ENCODE results near the gene GLG1. TPM values are rescaled to one million over a fixed set of nuclear protein-coding genes. Genes with fewer than 3 reads are reported as not detected.
A peak's percentile ranks its signal among the peaks of the same experiment; 100 is the strongest.
"Not testable (repeated sequence)": the region's sequence is repeated elsewhere in the genome, so short reads cannot be mapped to it uniquely, and the experiment has no call there.

Gene GLG1
- total RNA-seq, 1 experiment from 2014 or later: 99.1 TPM

- H3K27ac Mint-ChIP-seq (ENCODE audit: low read depth, unreplicated experiment); BruUV-seq (replicated peaks); DNase-seq (ENCODE audit: unreplicated experiment); H3K4me1 Mint-ChIP-seq (ENCODE audit: insufficient read depth, unreplicated experiment); intact Hi-C loops (cut with micrococcal nuclease); H3K4me3 Mint-ChIP-seq (ENCODE audit: unreplicated experiment); H3K27me3 Mint-ChIP-seq (ENCODE audit: insufficient read depth, unreplicated experiment); H3K36me3 Mint-ChIP-seq (ENCODE audit: insufficient read depth, unreplicated experiment); POLR2A ChIA-PET; H3K9me3 Mint-ChIP-seq (ENCODE audit: unreplicated experiment); CTCF ChIA-PET: not testable (repeated sequence)
Observed at GRCh38 chr16:74538801-74539200, 68.1 kb downstream of the GLG1 start.

DNA sequence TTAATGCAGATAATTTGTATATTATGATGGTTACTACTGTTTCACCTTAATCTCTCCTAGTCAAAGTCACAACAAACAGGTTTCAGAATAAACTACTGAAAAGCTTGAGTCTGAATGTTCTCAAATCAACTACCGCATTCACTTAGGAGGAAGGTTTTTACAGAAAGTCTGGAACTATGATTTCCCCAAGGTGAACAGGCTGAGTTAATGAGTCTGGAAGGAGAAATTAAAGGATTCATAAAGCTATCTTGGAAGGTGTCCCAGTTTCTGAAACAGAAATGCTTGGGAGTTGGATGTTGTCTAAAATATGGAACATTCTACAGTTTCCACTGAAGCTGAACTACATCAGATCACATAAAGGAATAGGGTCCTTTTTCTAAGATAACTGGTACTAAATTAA is 69.2 kb downstream of the GLG1 start:
- H3K27ac Mint-ChIP-seq (ENCODE audit: low read depth, unreplicated experiment); intact Hi-C loops (cut with micrococcal nuclease); H3K4me3 Mint-ChIP-seq (ENCODE audit: unreplicated experiment); H3K36me3 Mint-ChIP-seq (ENCODE audit: insufficient read depth, unreplicated experiment); CTCF ChIA-PET; H3K27me3 Mint-ChIP-seq (ENCODE audit: insufficient read depth, unreplicated experiment); DNase-seq (ENCODE audit: unreplicated experiment); H3K4me1 Mint-ChIP-seq (ENCODE audit: insufficient read depth, unreplicated experiment); H3K9me3 Mint-ChIP-seq (ENCODE audit: unreplicated experiment); BruUV-seq (replicated peaks); POLR2A ChIA-PET: not testable (repeated sequence)

GRCh38 chr16:74534650-74535049 is 72.3 kb downstream of the GLG1 start:
- H3K4me1 Mint-ChIP-seq (ENCODE audit: insufficient read depth, unreplicated experiment); DNase-seq (ENCODE audit: unreplicated experiment); H3K27me3 Mint-ChIP-seq (ENCODE audit: insufficient read depth, unreplicated experiment); CTCF ChIA-PET; POLR2A ChIA-PET; H3K36me3 Mint-ChIP-seq (ENCODE audit: insufficient read depth, unreplicated experiment); BruUV-seq (replicated peaks); H3K27ac Mint-ChIP-seq (ENCODE audit: low read depth, unreplicated experiment); H3K9me3 Mint-ChIP-seq (ENCODE audit: unreplicated experiment); H3K4me3 Mint-ChIP-seq (ENCODE audit: unreplicated experiment); intact Hi-C loops (cut with micrococcal nuclease): not testable (repeated sequence)

DNA sequence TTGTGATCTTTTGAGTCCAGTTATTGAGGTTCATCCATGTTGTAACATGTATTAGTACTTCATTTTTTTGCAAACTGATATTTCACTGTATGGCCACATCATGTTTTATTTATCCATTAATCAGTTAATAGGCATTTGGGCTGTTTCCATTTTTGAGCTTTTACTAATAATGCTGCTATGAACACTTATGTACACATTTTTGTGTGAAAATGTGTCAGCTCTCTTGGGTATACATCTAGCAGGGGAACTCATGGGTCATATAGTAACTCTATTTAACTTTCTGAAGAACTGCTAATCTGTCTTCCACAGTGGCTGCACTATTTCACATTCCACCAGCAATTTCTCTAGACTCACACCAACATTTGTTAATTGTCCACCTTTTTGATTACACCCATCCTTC is 82.0 kb downstream of the GLG1 start:
- Mint-ChIP-seq H3K4me3 (ENCODE audit: unreplicated experiment) (no peak overlapping the region), H3K27me3 (ENCODE audit: insufficient read depth, unreplicated experiment) (no peaks in the 10 kb centered on the region), H3K27ac (ENCODE audit: low read depth, unreplicated experiment) (peak overlapping the region; percentile 47), H3K4me1 (ENCODE audit: insufficient read depth, unreplicated experiment) (no peaks in the 10 kb centered on the region), H3K9me3 (ENCODE audit: unreplicated experiment) (no peaks in the 10 kb centered on the region), H3K36me3 (ENCODE audit: insufficient read depth, unreplicated experiment) (peaks cover 38% of the 10 kb centered on the region)
- ChIA-PET POLR2A (interaction anchor here (1.3 kb wide), 1 partner anchor 11 kb away, joined by 3 read pairs; no protein-coding TSS in a partner anchor), CTCF (no interaction called here)
- intact Hi-C loops (cut with micrococcal nuclease): no loop called here
- no TSS peak for BruUV-seq (replicated peaks)
- no peak for DNase-seq (ENCODE audit: unreplicated experiment)
- TF ChIP-seq CTCF (IDR thresholded peaks at IDR 0.05; ENCODE audit: unreplicated experiment): no peak

GRCh38 chr16:74524117-74524516 is 82.8 kb downstream of the GLG1 start:
- POLR2A ChIA-PET: interaction anchor here (1.3 kb wide), 1 partner anchor 11 kb away, joined by 3 read pairs; no protein-coding TSS in a partner anchor
- H3K27ac Mint-ChIP-seq (ENCODE audit: low read depth, unreplicated experiment): no peak overlapping the region

DNA sequence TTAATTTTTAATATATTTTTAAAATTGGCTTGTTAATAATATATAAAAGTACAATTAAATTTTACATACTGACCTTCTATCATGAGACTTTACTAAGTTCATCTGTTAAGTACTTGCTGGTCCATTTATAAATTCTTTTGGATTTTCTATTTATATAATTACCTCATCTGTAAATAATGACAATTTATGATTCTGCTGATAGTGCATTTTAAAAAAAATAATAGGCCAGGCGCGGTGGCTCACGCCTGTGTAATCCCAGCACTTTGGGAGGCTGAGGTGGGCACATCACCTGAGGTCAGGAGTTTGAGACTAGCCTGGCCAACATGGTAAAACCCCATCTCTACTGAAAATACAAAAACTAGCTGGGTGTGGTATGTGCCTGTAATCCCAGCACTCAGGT is 83.2 kb downstream of the GLG1 start:
- CTCF ChIA-PET: interaction anchor here (0.6 kb wide), 1 partner anchor 40 kb away, joined by 3 read pairs; no protein-coding TSS in a partner anchor
- intact Hi-C loops (cut with micrococcal nuclease): not testable (repeated sequence)

More at GRCh38 chr16:74524117-74524516, 82.8 kb downstream of the GLG1 start:
- CTCF ChIA-PET: interaction anchor here (0.6 kb wide), 2 partner anchors 9 to 39 kb away, joined by 3 read pairs; no protein-coding TSS in a partner anchor
- no peak for DNase-seq (ENCODE audit: unreplicated experiment)
- Mint-ChIP-seq H3K4me1 (ENCODE audit: insufficient read depth, unreplicated experiment) (no peaks in the 10 kb centered on the region), H3K36me3 (ENCODE audit: insufficient read depth, unreplicated experiment) (peaks cover 30% of the 10 kb centered on the region), H3K9me3 (ENCODE audit: unreplicated experiment) (no peaks in the 10 kb centered on the region), H3K27me3 (ENCODE audit: insufficient read depth, unreplicated experiment) (no peaks in the 10 kb centered on the region), H3K4me3 (ENCODE audit: unreplicated experiment) (no peak overlapping the region)
- TF ChIP-seq CTCF (IDR thresholded peaks at IDR 0.05; ENCODE audit: unreplicated experiment): no peak
- intact Hi-C loops (cut with micrococcal nuclease): no loop called here
- BruUV-seq (replicated peaks): no TSS peak

More for the DNA sequence above, 83.2 kb downstream of the GLG1 start:
- not testable (repeated sequence) for H3K4me3 Mint-ChIP-seq (ENCODE audit: unreplicated experiment); H3K9me3 Mint-ChIP-seq (ENCODE audit: unreplicated experiment); BruUV-seq (replicated peaks); H3K4me1 Mint-ChIP-seq (ENCODE audit: insufficient read depth, unreplicated experiment); DNase-seq (ENCODE audit: unreplicated experiment); H3K27ac Mint-ChIP-seq (ENCODE audit: low read depth, unreplicated experiment); H3K27me3 Mint-ChIP-seq (ENCODE audit: insufficient read depth, unreplicated experiment)
- POLR2A ChIA-PET: interaction anchor here (1.3 kb wide), 1 partner anchor 10 kb away, joined by 3 read pairs; no protein-coding TSS in a partner anchor
- peaks cover 26% of the 10 kb centered on the region for H3K36me3 Mint-ChIP-seq (ENCODE audit: insufficient read depth, unreplicated experiment)

Data from MCF 10A (cell line).